Measurements from ENCODE around the gene TMEM258.

Gene TMEM258

GRCh38 chr11:61797263-61797944 lies 5.0 kb upstream of the TMEM258 start:
- DNase-seq (ENCODE audit: low read depth in 2 of 2, low spot score in 1 of 2): peak; percentile 35 to 58

- no peak for DNase-seq (ENCODE audit: low read depth in 2 of 2, low spot score in 1 of 2)
Observed at GRCh38 chr11:61795876-61796526, 3.6 kb upstream of the TMEM258 start.

GRCh38 chr11:61795459-61795858 lies 3.1 kb upstream of the TMEM258 start:
- no peak for DNase-seq (ENCODE audit: low read depth in 2 of 2, low spot score in 1 of 2)

GRCh38 chr11:61794579-61794978 lies 2.2 kb upstream of the TMEM258 start:
- DNase-seq (ENCODE audit: low read depth in 2 of 2, low spot score in 1 of 2): no peak

- DNase-seq (ENCODE audit: low read depth in 2 of 2, low spot score in 1 of 2): no peak
Observed at GRCh38 chr11:61793829-61794204, 1.4 kb upstream of the TMEM258 start.

- DNase-seq (ENCODE audit: low read depth in 2 of 2, low spot score in 1 of 2): no peak
Observed at GRCh38 chr11:61793083-61793828, 857 bp upstream of the TMEM258 start.

- no peak for DNase-seq (ENCODE audit: low read depth in 2 of 2, low spot score in 1 of 2)
Observed at GRCh38 chr11:61791737-61792309, 576 bp downstream of the TMEM258 start.

GRCh38 chr11:61787928-61788491 lies 4.4 kb downstream of the TMEM258 start:
- no peak for DNase-seq (ENCODE audit: low read depth in 2 of 2, low spot score in 1 of 2)

- DNase-seq (ENCODE audit: low read depth in 2 of 2, low spot score in 1 of 2): no peak
Observed at GRCh38 chr11:61785837-61786402, 6.5 kb downstream of the TMEM258 start.

- DNase-seq (ENCODE audit: low read depth in 2 of 2, low spot score in 1 of 2): no peak
Observed at GRCh38 chr11:61784506-61784805, 7.9 kb downstream of the TMEM258 start.

GRCh38 chr11:61783717-61784505 lies 8.5 kb downstream of the TMEM258 start:
- no peak for DNase-seq (ENCODE audit: low read depth in 2 of 2, low spot score in 1 of 2)

- no peak for DNase-seq (ENCODE audit: low read depth in 2 of 2, low spot score in 1 of 2)
Observed at GRCh38 chr11:61782841-61783240, 9.6 kb downstream of the TMEM258 start.

- no peak for DNase-seq (ENCODE audit: low read depth in 2 of 2, low spot score in 1 of 2)
Observed at GRCh38 chr11:61782299-61782698, 10.1 kb downstream of the TMEM258 start.

GRCh38 chr11:61781585-61781984 lies 10.8 kb downstream of the TMEM258 start:
- no peak for DNase-seq (ENCODE audit: low read depth in 2 of 2, low spot score in 1 of 2)

- DNase-seq (ENCODE audit: low read depth in 2 of 2, low spot score in 1 of 2): no peak
Observed at GRCh38 chr11:61780581-61781162, 11.7 kb downstream of the TMEM258 start.

- no peak for DNase-seq (ENCODE audit: low read depth in 2 of 2, low spot score in 1 of 2)
Observed at GRCh38 chr11:61779666-61780525, 12.5 kb downstream of the TMEM258 start.

GRCh38 chr11:61778920-61779650 lies 13.3 kb downstream of the TMEM258 start:
- DNase-seq (ENCODE audit: low read depth in 2 of 2, low spot score in 1 of 2): no peak

GRCh38 chr11:61778357-61778886 lies 14.0 kb downstream of the TMEM258 start:
- no peak for DNase-seq (ENCODE audit: low read depth in 2 of 2, low spot score in 1 of 2)

All from stimulated activated CD8-positive, alpha-beta memory T cell treated with anti-CD3 and anti-CD28 coated beads, Interleukin-4, amount 100 ng/mL, for 4 hours (primary cell).